Neuronal stem cell (in vitro differentiated cells): ENCODE measurements around the gene MCC.

Experiments used
- DNase-seq: peaks from one replicate; pipeline ENCODE4 v3.0.0-alpha.2; 2013; ENCODE audit warnings: low spot score
- H2AFZ ChIP-seq: one replicate; pipeline ENCODE4 v1.6.1; 2013; ENCODE audit warnings: mild to moderate bottlenecking, low read length, inconsistent platforms
- H2AK5ac ChIP-seq: 2 replicates; pipeline ENCODE4 v1.6.1; 2013; ENCODE audit warnings: low read depth, mild to moderate bottlenecking, inconsistent platforms, low read length, moderate library complexity, mixed read lengths
- H2BK120ac ChIP-seq: 2 replicates; pipeline ENCODE4 v1.6.1; 2013; ENCODE audit warnings: low read depth, mild to moderate bottlenecking, inconsistent platforms, low read length, moderate library complexity, mixed read lengths
- H2BK12ac ChIP-seq: one replicate; pipeline ENCODE4 v1.6.1; 2013; ENCODE audit warnings: low read length, inconsistent platforms
- H2BK15ac ChIP-seq: 2 replicates; pipeline ENCODE4 v1.6.1; 2013; ENCODE audit warnings: mild to moderate bottlenecking, low read length, inconsistent platforms, mixed read lengths
- H2BK5ac ChIP-seq: one replicate; pipeline ENCODE4 v1.6.1; 2013; ENCODE audit warnings: inconsistent platforms, mild to moderate bottlenecking, low read length, moderate library complexity
- H3K14ac ChIP-seq: one replicate; pipeline ENCODE4 v1.6.1; 2013; ENCODE audit warnings: low read length, inconsistent platforms
- H3K18ac ChIP-seq: 2 replicates; pipeline ENCODE4 v1.6.1; 2013; ENCODE audit warnings: low read length, inconsistent platforms
- H3K23ac ChIP-seq: 2 replicates; pipeline ENCODE4 v1.6.1; 2013; ENCODE audit warnings: low read depth, mild to moderate bottlenecking, mixed read lengths, low read length, inconsistent platforms; ENCODE audit not compliant: poor library complexity
- H3K27ac ChIP-seq: replicated peaks from 3 replicates; pipeline ENCODE4 v1.5.1; 2013; ENCODE audit warnings: low read length, inconsistent platforms
- H3K27me3 ChIP-seq, 3 experiments: 2 replicates each; pipeline ENCODE4 v1.6.1; 2013; ENCODE audit warnings: low read length in 3 of 3, mild to moderate bottlenecking in 2 of 3, inconsistent platforms in 1 of 3, low read depth in 1 of 3, mixed read lengths in 1 of 3, moderate library complexity in 1 of 3; ENCODE audit not compliant: control insufficient read depth in 3 of 3, insufficient read depth in 3 of 3
- H3K36me3 ChIP-seq, 2 donors: replicated peaks in 1 of 2; 2 replicates each; pipeline ENCODE4 v1.6.1; 2013; ENCODE audit warnings: low read length in 2 of 2; ENCODE audit not compliant: control insufficient read depth in 2 of 2, insufficient read depth in 2 of 2
- H3K4ac ChIP-seq: 2 replicates; pipeline ENCODE4 v1.6.1; 2013; ENCODE audit warnings: inconsistent platforms, mild to moderate bottlenecking, low read length, moderate library complexity
- H3K4me1 ChIP-seq, 2 donors: 1 replicate in 1 of 2; 2 replicates in 1 of 2; pipeline ENCODE4 v1.6.1; 2013; ENCODE audit warnings: low read length in 2 of 2, low read depth in 1 of 2; ENCODE audit not compliant: control insufficient read depth in 2 of 2, insufficient read depth in 1 of 2
- H3K4me2 ChIP-seq: one replicate; pipeline ENCODE4 v1.6.1; 2013; ENCODE audit warnings: mild to moderate bottlenecking, low read length, inconsistent platforms; ENCODE audit not compliant: insufficient read depth, poor library complexity, severe bottlenecking
- H3K4me3 ChIP-seq, 2 donors: 2 replicates each; pipeline ENCODE4 v1.5.1; 2013; ENCODE audit warnings: low read length in 2 of 2, mild to moderate bottlenecking in 2 of 2, inconsistent platforms in 1 of 2, moderate library complexity in 1 of 2
- H3K79me1 ChIP-seq: one replicate; pipeline ENCODE4 v1.6.1; 2013; ENCODE audit warnings: low read depth, mild to moderate bottlenecking, inconsistent platforms, low read length, moderate library complexity
- H3K9ac ChIP-seq: one replicate; pipeline ENCODE4 v1.6.1; 2013; ENCODE audit warnings: mild to moderate bottlenecking, low read depth, low read length, inconsistent platforms; ENCODE audit not compliant: poor library complexity
- H3K9me3 ChIP-seq, 2 donors: replicated peaks in 1 of 2; 2 replicates each; pipeline versions ENCODE3 to v1.6.1; 2013; ENCODE audit warnings: low read length in 2 of 2, mild to moderate bottlenecking in 2 of 2, inconsistent platforms in 1 of 2, low read depth in 1 of 2, mixed read lengths in 1 of 2, moderate library complexity in 1 of 2; ENCODE audit not compliant: control insufficient read depth in 2 of 2, insufficient read depth in 1 of 2
- H4K8ac ChIP-seq: one replicate; pipeline ENCODE4 v1.6.1; 2013; ENCODE audit warnings: low read depth, mild to moderate bottlenecking, inconsistent platforms, low read length, moderate library complexity
- H4K91ac ChIP-seq: one replicate; pipeline ENCODE4 v1.6.1; 2013; ENCODE audit warnings: low read length, low read depth, mild to moderate bottlenecking, inconsistent platforms; ENCODE audit not compliant: poor library complexity
- WGBS, 2 donors: extraction: QIAGEN DNeasy Blood & Tissue Kit; methylation state at CpG; one replicate each; pipeline ENCODE4 v1.1.7; 2013; ENCODE audit warnings: missing lambda C conversion rate in 2 of 2, mixed read lengths in 1 of 2; ENCODE audit not compliant: insufficient read length in 2 of 2, insufficient replicate concordance in 1 of 2; ENCODE audit errors: extremely low coverage in 2 of 2; 5-methylcytosine and 5-hydroxymethylcytosine counted together

MCC gene

GRCh38 chr5:113027015-113027414 lies 461.2 kb downstream of the MCC start:
- H3K4ac ChIP-seq: no peak overlapping the region
- H2AFZ ChIP-seq: no peak overlapping the region
- peaks cover 16 to 74% of the 10 kb centered on the region in 2 donors for H3K36me3 ChIP-seq
- H2AK5ac ChIP-seq: no peak overlapping the region
- no peak overlapping the region for H3K14ac ChIP-seq
- DNase-seq: no peak
- peaks cover 0 to 4% of the 10 kb centered on the region in 2 donors for H3K9me3 ChIP-seq
- H3K4me3 ChIP-seq: no peak overlapping the region
- H3K79me1 ChIP-seq: no peaks in the 10 kb centered on the region
- no peak overlapping the region for H3K27ac ChIP-seq
- H4K8ac ChIP-seq: no peak overlapping the region
- H3K4me2 ChIP-seq: no peak overlapping the region
- H2BK120ac ChIP-seq: no peak overlapping the region
- no peaks in the 10 kb centered on the region for H3K27me3 ChIP-seq
- H2BK5ac ChIP-seq: no peak overlapping the region
- H3K4me1 ChIP-seq: no peaks in the 10 kb centered on the region
- no peak overlapping the region for H3K9ac ChIP-seq
- H3K18ac ChIP-seq: no peak overlapping the region
- no CpG with 5 or more reads among the region's 8 CpGs for WGBS, 2 donors
- no peak overlapping the region for H2BK12ac ChIP-seq
- no peak overlapping the region for H2BK15ac ChIP-seq
- H3K23ac ChIP-seq: no peak overlapping the region
- H4K91ac ChIP-seq: no peak overlapping the region

- Histone ChIP-seq H3K36me3 (peaks cover 16 to 82% of the 10 kb centered on the region in 2 donors), H3K23ac (no peak overlapping the region), H3K4me3 (no peak overlapping the region), H3K27ac (no peak overlapping the region), H2BK120ac (no peak overlapping the region), H3K4ac (no peak overlapping the region), H4K8ac (no peak overlapping the region), H3K79me1 (no peaks in the 10 kb centered on the region), H2BK12ac (no peak overlapping the region), H2BK15ac (no peak overlapping the region), H3K18ac (no peak overlapping the region), H2AFZ (no peak overlapping the region), H3K27me3 (no peaks in the 10 kb centered on the region), H2AK5ac (no peak overlapping the region), H4K91ac (no peak overlapping the region), H3K9me3 (peaks cover 0 to 4% of the 10 kb centered on the region in 2 donors), H3K4me1 (no peaks in the 10 kb centered on the region), H2BK5ac (no peak overlapping the region), H3K14ac (no peak overlapping the region), H3K4me2 (no peak overlapping the region), H3K9ac (no peak overlapping the region)
- WGBS, 2 donors: no CpG with 5 or more reads among the region's 4 CpGs
- DNase-seq: no peak
Measured at GRCh38 chr5:113026211-113026610, 462.0 kb downstream of the MCC start.

- no peak overlapping the region for H3K14ac ChIP-seq
- no peak overlapping the region for H2BK5ac ChIP-seq
- H2BK12ac ChIP-seq: no peak overlapping the region
- no peak overlapping the region for H2AK5ac ChIP-seq
- H3K9me3 ChIP-seq: peaks cover 0 to 4% of the 10 kb centered on the region in 2 donors
- no peaks in the 10 kb centered on the region for H3K4me1 ChIP-seq
- H3K27me3 ChIP-seq: no peaks in the 10 kb centered on the region
- H2AFZ ChIP-seq: no peak overlapping the region
- peaks cover 16 to 86% of the 10 kb centered on the region in 2 donors for H3K36me3 ChIP-seq
- no peak overlapping the region for H3K18ac ChIP-seq
- H3K23ac ChIP-seq: no peak overlapping the region
- H2BK15ac ChIP-seq: no peak overlapping the region
- no peak for DNase-seq
- no CpG with 5 or more reads among the region's 4 CpGs for WGBS, 2 donors
- no peak overlapping the region for H3K4ac ChIP-seq
- H4K8ac ChIP-seq: no peak overlapping the region
- no peak overlapping the region for H3K27ac ChIP-seq
- H3K4me3 ChIP-seq: no peak overlapping the region
- H3K79me1 ChIP-seq: no peaks in the 10 kb centered on the region
- H4K91ac ChIP-seq: no peak overlapping the region
- H2BK120ac ChIP-seq: no peak overlapping the region
- H3K4me2 ChIP-seq: no peak overlapping the region
- no peak overlapping the region for H3K9ac ChIP-seq
Measured at GRCh38 chr5:113025596-113025995, 462.7 kb downstream of the MCC start.

- Histone ChIP-seq H2AK5ac (no peak overlapping the region), H3K79me1 (no peaks in the 10 kb centered on the region), H2BK120ac (no peak overlapping the region), H3K4me3 (no peak overlapping the region), H2BK15ac (no peak overlapping the region), H2BK12ac (no peak overlapping the region), H3K36me3 (peaks cover 16 to 97% of the 10 kb centered on the region in 2 donors), H3K4me2 (no peak overlapping the region), H2BK5ac (no peak overlapping the region), H2AFZ (no peak overlapping the region), H3K27ac (no peak overlapping the region), H3K27me3 (no peaks in the 10 kb centered on the region), H3K23ac (no peak overlapping the region), H3K4ac (no peak overlapping the region), H3K9ac (no peak overlapping the region), H3K9me3 (peaks cover 0 to 4% of the 10 kb centered on the region in 2 donors), H3K14ac (no peak overlapping the region), H4K91ac (no peak overlapping the region), H3K18ac (no peak overlapping the region), H3K4me1 (no peaks in the 10 kb centered on the region), H4K8ac (no peak overlapping the region)
- DNase-seq: no peak
- WGBS, 2 donors: no CpG with 5 or more reads among the region's 6 CpGs
Measured at GRCh38 chr5:113024076-113024697, 464.1 kb downstream of the MCC start.
